Measurements from ENCODE around the gene ZNF217.
"Not testable (repeated sequence)": the region's sequence is repeated elsewhere in the genome, so short reads cannot be mapped to it uniquely, and the experiment has no call there.

GRCh38 chr20:53628758-53629157, 35.1 kb upstream of the ZNF217 start:
- not testable (repeated sequence) for TF ChIP-seq EZH2 (IDR thresholded peaks at IDR 0.05); POLR2AphosphoS5 (IDR thresholded peaks at IDR 0.05; ENCODE audit: borderline replicate concordance, low read depth, low read length); FOXP2 (optimal IDR thresholded peaks at IDR 0.05; ENCODE audit: control extremely low read depth, extremely low read length, insufficient read depth)

Measured in SK-N-MC (cell line).